ENCODE data around the gene CNTN4. TPM values are rescaled to one million over a fixed set of nuclear protein-coding genes. Genes with fewer than 3 reads are reported as not detected.

The CNTN4 gene
- total and polyA plus RNA-seq, 4 donors: 1.2 to 3.8 (median 2.6) TPM

- Histone ChIP-seq H3K9me3 (ENCODE audit: control insufficient read depth in 4 of 4, low read length in 3 of 4) (peaks cover 0 to 3% (median 0%) of the 10 kb centered on the region in 4 donors), H3K27ac (ENCODE audit: low read depth in 1 of 2, low read length in 2 of 2) (no peak overlapping the region), H3K4me1 (ENCODE audit: control insufficient read depth in 4 of 4, insufficient read depth in 4 of 4, low read length in 3 of 4) (no peaks in the 10 kb centered on the region), H3K27me3 (ENCODE audit: control insufficient read depth in 4 of 4, insufficient read depth in 4 of 4, low read length in 3 of 4) (peaks cover 0 to 3% (median 0%) of the 10 kb centered on the region in 4 donors), H3K36me3 (ENCODE audit: control insufficient read depth in 4 of 4, insufficient read depth in 3 of 4, low read depth in 1 of 4, low read length in 3 of 4) (no peaks in the 10 kb centered on the region), H3K4me3 (ENCODE audit: low read depth in 1 of 3, low read length in 3 of 3) (no peak overlapping the region), H3K9ac (ENCODE audit: low read depth in 1 of 2, low read length in 2 of 2) (no peak overlapping the region)
- DNase-seq (ENCODE audit: low spot score): no peak
- TF ChIP-seq MAX (IDR thresholded peaks at IDR 0.05): no peak
- no peak for TF ChIP-seq ATF3 (IDR thresholded peaks at IDR 0.05)
- no peak for TF ChIP-seq SP1 (IDR thresholded peaks at IDR 0.05)
- TF ChIP-seq JUND (IDR thresholded peaks at IDR 0.05): no peak
- TF ChIP-seq REST (IDR thresholded peaks at IDR 0.05): no peak
- no peak for TF ChIP-seq RAD21 (IDR thresholded peaks at IDR 0.05)
- no peak for TF ChIP-seq TAF1 (conservative IDR thresholded peaks at IDR 0.05)
- TF ChIP-seq HNF4A (conservative IDR thresholded peaks at IDR 0.05): no peak
- TF ChIP-seq RXRA (IDR thresholded peaks at IDR 0.05): no peak
- no peak for TF ChIP-seq YY1 (IDR thresholded peaks at IDR 0.05)
- TF ChIP-seq NR2F2 (IDR thresholded peaks at IDR 0.05): no peak
- TF ChIP-seq CTCF (IDR thresholded peaks at IDR 0.05; ENCODE audit: low read depth, low read length, missing input control): no peak
- TF ChIP-seq FOXA1 (IDR thresholded peaks at IDR 0.05): no peak
- TF ChIP-seq FOXA2 (IDR thresholded peaks at IDR 0.05): no peak
- TF ChIP-seq EGR1 (IDR thresholded peaks at IDR 0.05; ENCODE audit: low read depth in 2 of 2): no peak
- WGBS: 49% methylated on average over 2 of the region's 2 CpGs
Measured at GRCh38 chr3:2110597-2111117, 12.0 kb downstream of the CNTN4 start.

GRCh38 chr3:2114617-2115275 lies 16.1 kb downstream of the CNTN4 start:
- H3K4me1 ChIP-seq (ENCODE audit: control insufficient read depth in 4 of 4, insufficient read depth in 4 of 4, low read length in 3 of 4): no peaks in the 10 kb centered on the region
- WGBS: 72% methylated on average over 3 of the region's 3 CpGs
- H3K36me3 ChIP-seq (ENCODE audit: control insufficient read depth in 4 of 4, insufficient read depth in 3 of 4, low read depth in 1 of 4, low read length in 3 of 4): no peaks in the 10 kb centered on the region
- no peak overlapping the region for H3K27ac ChIP-seq (ENCODE audit: low read depth in 1 of 2, low read length in 2 of 2)
- DNase-seq (ENCODE audit: low spot score): no peak
- TF ChIP-seq REST (IDR thresholded peaks at IDR 0.05) (no peak), HNF4A (conservative IDR thresholded peaks at IDR 0.05) (no peak), GABPA (IDR thresholded peaks at IDR 0.05 in 1 of 2, conservative IDR thresholded peaks at IDR 0.05 in 1 of 2) (no peak), NR2F2 (IDR thresholded peaks at IDR 0.05) (no peak), ATF3 (IDR thresholded peaks at IDR 0.05) (no peak), MAX (IDR thresholded peaks at IDR 0.05) (no peak)
- no peaks in the 10 kb centered on the region for H3K27me3 ChIP-seq (ENCODE audit: control insufficient read depth in 4 of 4, insufficient read depth in 4 of 4, low read length in 3 of 4)
- no peak overlapping the region for H3K9ac ChIP-seq (ENCODE audit: low read depth in 1 of 2, low read length in 2 of 2)
- no peaks in the 10 kb centered on the region for H3K9me3 ChIP-seq (ENCODE audit: control insufficient read depth in 4 of 4, low read length in 3 of 4)
- H3K4me3 ChIP-seq (ENCODE audit: low read depth in 1 of 3, low read length in 3 of 3): no peak overlapping the region

All from liver (tissue), 9 donors.